ENCODE measurements around the gene CD302. TPM values are rescaled to one million over a fixed set of nuclear protein-coding genes. Genes with fewer than 3 reads are reported as not detected.

CD302 gene, protein sequence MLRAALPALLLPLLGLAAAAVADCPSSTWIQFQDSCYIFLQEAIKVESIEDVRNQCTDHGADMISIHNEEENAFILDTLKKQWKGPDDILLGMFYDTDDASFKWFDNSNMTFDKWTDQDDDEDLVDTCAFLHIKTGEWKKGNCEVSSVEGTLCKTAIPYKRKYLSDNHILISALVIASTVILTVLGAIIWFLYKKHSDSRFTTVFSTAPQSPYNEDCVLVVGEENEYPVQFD
- 3.4 and 3.8 TPM in 2 replicates for total RNA-seq (2013; cell fraction: nucleolus; rRNA removed)
- total RNA-seq (2014; rRNA removed), result 2.9 and 4.0 TPM in 2 replicates
- 3.4 and 3.7 TPM in 2 replicates for total RNA-seq (2014; rRNA removed; fragmentation: Illumina TruSeq; extraction: Trizol)
- 2.1 and 2.2 TPM in 2 replicates for total RNA-seq (2021)
- polyA plus RNA-seq (2011; ENCODE audit: low read depth), result 0.76 TPM
- polyA plus RNA-seq (2011; rRNA removed), result 3.1 and 5.0 TPM in 2 replicates
- 1.2 and 1.4 TPM in 2 replicates for polyA plus RNA-seq (2011; cell fraction: cytosol; rRNA removed)
- 2.1 and 2.5 TPM in 2 replicates for polyA plus RNA-seq (2011; cell fraction: nucleus; rRNA removed)
- polyA plus RNA-seq (2012), result 1.7 and 1.9 TPM in 2 replicates
- 3.2 and 4.0 TPM in 2 replicates for polyA plus RNA-seq (2014; fragmentation: Illumina TruSeq; extraction: Trizol)
- under 1 TPM; 0.48 to 0.64 TPM for polyA plus RNA-seq (2014; fragmentation: Nextera tagmentation; extraction: Ambion mirVana)
- 1.4 and 2.0 TPM in 2 replicates for polyA plus RNA-seq (2014; rRNA removed)
- polyA plus RNA-seq (2016; fragmentation: Nextera tagmentation; extraction: Ambion mirVana), result 1 to 10 TPM in 1 of 2 experiments, under 1 TPM in 1; 0.66 to 1.5 TPM
- polyA minus RNA-seq (2011; rRNA and poly(A)+ RNA removed), result 1.0 and 1.8 TPM in 2 replicates
- polyA minus RNA-seq (2011; cell fraction: cytosol; rRNA and poly(A)+ RNA removed), result 0.40 and 1.0 TPM in 2 replicates
- 1.1 and 1.3 TPM in 2 replicates for polyA minus RNA-seq (2011; cell fraction: nucleus; rRNA and poly(A)+ RNA removed)
- Bru-seq, nascent RNA, result percentile 57 among the genes with signal in this experiment
- percentile 90 among the genes with signal in this experiment for BruChase-seq, experiment 1, labeled RNA remaining after a 6-hour chase
- BruChase-seq, experiment 2, labeled RNA remaining after a 2-hour chase, result percentile 82 among the genes with signal in this experiment
- long read RNA-seq, experiment 1, result 0 reads
- long read RNA-seq, experiment 2, partial matches to known transcripts, result 0 of 1 reads
- long read RNA-seq, experiment 2, other reads (novel, unspliced or antisense), result 0 of 1 reads

DNA sequence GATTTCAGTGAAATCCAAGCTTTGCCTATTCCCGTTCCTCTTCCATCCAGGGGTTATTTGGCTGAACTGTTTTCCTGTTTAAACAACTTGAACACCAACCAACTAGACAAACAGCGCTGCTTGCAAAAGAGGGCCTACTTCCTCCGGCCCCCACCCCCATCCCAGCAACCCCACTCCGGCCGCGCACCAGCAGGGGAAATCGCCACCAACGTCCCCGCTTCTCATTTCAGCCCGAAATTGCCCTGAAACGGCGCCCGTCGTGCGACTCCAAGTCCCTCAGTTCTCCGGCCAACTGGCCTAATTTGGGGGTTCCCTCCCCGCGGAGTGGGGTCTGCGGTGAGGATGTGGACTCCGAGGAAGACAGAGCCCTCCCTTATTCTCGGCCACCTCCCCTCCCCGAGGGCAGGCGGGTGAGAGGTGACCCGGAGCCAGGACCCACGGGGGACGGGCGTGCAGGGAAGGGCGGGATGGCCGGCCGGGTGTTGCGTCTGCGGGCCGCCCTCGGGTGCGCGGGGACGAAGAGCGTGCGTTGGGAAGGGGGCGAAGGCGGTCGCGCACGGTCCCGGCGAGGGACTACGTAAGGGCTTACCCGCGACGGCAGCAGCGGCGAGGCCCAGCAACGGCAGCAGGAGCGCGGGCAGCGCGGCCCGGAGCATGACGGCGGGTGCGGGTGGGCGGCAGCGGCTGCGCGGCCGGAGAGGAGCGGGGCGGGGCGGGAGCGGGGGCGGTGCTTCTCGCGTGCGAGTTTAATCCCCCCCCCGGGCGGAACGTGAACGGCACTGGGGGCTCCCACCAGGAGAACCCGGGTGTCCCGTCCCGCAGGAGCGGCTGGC lies at the start of gene CD302:
Gene CD302, minus strand, starts transcription at position 666 of the 833 bp plus-strand sequence. Its CDS starts 10 bp downstream, at position 656.
- H2AFZ ChIP-seq (ENCODE audit: control insufficient read depth, low read depth, low read length), result peak within 1 kb of the TSS; percentile 83
- no peak for FAIRE-seq
- H3K27me3 ChIP-seq (replicated peaks in 1 of 2; ENCODE audit: control insufficient read depth in 2 of 2, insufficient read depth in 2 of 2, low read length in 1 of 2), result no peaks in the 10 kb centered on the region
- WGBS (ENCODE audit: insufficient coverage, insufficient replicate concordance, low lambda C conversion rate, missing lambda C conversion rate), result 2% methylated on average over 70 of the region's 82 CpGs
- intact Hi-C loops (cut with micrococcal nuclease; ENCODE audit: unreplicated experiment) (loop anchor here (5.0 kb wide), 2 partner anchors 125 to 170 kb away; no protein-coding TSS in a partner anchor), in situ Hi-C loops (cut with MboI) (no loop called here)
- H3K4me1 ChIP-seq (ENCODE audit: control insufficient read depth, insufficient read depth, low read length), result no peaks in the 10 kb centered on the region
- no peaks in the 10 kb centered on the region for H3K79me2 ChIP-seq (ENCODE audit: control insufficient read depth, insufficient read depth, low read length)
- ChIA-PET RAD21 (ENCODE audit: unreplicated experiment) (no interaction called here), POLR2A (no interaction called here), CTCF (interaction anchor here (2.3 kb wide), 1 partner anchor 142 kb away, joined by 6 read pairs; no protein-coding TSS in a partner anchor), SMC1A (ENCODE audit: uncharacterized antibody, unreplicated experiment) (interaction anchor here (1.1 to 3.4 kb wide), 5 partner anchors 68 to 142 kb away, joined by 3 to 13 read pairs (median 3); no protein-coding TSS in a partner anchor)
- BruUV-seq (replicated peaks), result no TSS peak
- peak within 1 kb of the TSS; percentile 77 for H3K4me3 ChIP-seq
- H3K9ac ChIP-seq (ENCODE audit: control insufficient read depth, insufficient read depth, low read length), result peak within 1 kb of the TSS; percentile 59
- no peak within 1 kb of the TSS for H3K27ac ChIP-seq (ENCODE audit: control insufficient read depth, insufficient read depth)
- H3K36me3 ChIP-seq (ENCODE audit: control insufficient read depth in 2 of 2, insufficient read depth in 2 of 2, low read length in 1 of 2), result no peaks in the 10 kb centered on the region
- no peaks in the 10 kb centered on the region for H4K20me1 ChIP-seq (ENCODE audit: control insufficient read depth, insufficient read depth)
- ATAC-seq, result peak; percentile 85
- no peak for DNase-seq (ENCODE audit: low read depth, low spot score)
- peak within 1 kb of the TSS; percentile 88 for H3K4me2 ChIP-seq (ENCODE audit: control insufficient read depth, insufficient read depth)
- no peaks in the 10 kb centered on the region for H3K9me3 ChIP-seq (replicated peaks; ENCODE audit: control insufficient read depth, insufficient read depth, low read length)
- TF ChIP-seq ZBED1 (IDR thresholded peaks at IDR 0.05; ENCODE audit: borderline replicate concordance) (no peak), IRF4 (IDR thresholded peaks at IDR 0.05; ENCODE audit: low read depth, low read length) (no peak), MXI1 (IDR thresholded peaks at IDR 0.05; ENCODE audit: low read depth, low read length) (no peak)
- TF ChIP-seq, protein P1, sequence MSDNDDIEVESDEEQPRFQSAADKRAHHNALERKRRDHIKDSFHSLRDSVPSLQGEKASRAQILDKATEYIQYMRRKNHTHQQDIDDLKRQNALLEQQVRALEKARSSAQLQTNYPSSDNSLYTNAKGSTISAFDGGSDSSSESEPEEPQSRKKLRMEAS (IDR thresholded peaks at IDR 0.05; ENCODE audit: low read depth, low read length), result no peak
- TF ChIP-seq, protein P2, sequence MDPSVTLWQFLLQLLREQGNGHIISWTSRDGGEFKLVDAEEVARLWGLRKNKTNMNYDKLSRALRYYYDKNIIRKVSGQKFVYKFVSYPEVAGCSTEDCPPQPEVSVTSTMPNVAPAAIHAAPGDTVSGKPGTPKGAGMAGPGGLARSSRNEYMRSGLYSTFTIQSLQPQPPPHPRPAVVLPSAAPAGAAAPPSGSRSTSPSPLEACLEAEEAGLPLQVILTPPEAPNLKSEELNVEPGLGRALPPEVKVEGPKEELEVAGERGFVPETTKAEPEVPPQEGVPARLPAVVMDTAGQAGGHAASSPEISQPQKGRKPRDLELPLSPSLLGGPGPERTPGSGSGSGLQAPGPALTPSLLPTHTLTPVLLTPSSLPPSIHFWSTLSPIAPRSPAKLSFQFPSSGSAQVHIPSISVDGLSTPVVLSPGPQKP (IDR thresholded peaks at IDR 0.05; ENCODE audit: low read depth, low read length), result no peak
- TF ChIP-seq, protein P3, sequence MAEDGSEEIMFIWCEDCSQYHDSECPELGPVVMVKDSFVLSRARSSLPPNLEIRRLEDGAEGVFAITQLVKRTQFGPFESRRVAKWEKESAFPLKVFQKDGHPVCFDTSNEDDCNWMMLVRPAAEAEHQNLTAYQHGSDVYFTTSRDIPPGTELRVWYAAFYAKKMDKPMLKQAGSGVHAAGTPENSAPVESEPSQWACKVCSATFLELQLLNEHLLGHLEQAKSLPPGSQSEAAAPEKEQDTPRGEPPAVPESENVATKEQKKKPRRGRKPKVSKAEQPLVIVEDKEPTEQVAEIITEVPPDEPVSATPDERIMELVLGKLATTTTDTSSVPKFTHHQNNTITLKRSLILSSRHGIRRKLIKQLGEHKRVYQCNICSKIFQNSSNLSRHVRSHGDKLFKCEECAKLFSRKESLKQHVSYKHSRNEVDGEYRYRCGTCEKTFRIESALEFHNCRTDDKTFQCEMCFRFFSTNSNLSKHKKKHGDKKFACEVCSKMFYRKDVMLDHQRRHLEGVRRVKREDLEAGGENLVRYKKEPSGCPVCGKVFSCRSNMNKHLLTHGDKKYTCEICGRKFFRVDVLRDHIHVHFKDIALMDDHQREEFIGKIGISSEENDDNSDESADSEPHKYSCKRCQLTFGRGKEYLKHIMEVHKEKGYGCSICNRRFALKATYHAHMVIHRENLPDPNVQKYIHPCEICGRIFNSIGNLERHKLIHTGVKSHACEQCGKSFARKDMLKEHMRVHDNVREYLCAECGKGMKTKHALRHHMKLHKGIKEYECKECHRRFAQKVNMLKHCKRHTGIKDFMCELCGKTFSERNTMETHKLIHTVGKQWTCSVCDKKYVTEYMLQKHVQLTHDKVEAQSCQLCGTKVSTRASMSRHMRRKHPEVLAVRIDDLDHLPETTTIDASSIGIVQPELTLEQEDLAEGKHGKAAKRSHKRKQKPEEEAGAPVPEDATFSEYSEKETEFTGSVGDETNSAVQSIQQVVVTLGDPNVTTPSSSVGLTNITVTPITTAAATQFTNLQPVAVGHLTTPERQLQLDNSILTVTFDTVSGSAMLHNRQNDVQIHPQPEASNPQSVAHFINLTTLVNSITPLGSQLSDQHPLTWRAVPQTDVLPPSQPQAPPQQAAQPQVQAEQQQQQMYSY (CRISPR knock-in tag; IDR thresholded peaks at IDR 0.05), result no peak
- TF ChIP-seq, protein P4, sequence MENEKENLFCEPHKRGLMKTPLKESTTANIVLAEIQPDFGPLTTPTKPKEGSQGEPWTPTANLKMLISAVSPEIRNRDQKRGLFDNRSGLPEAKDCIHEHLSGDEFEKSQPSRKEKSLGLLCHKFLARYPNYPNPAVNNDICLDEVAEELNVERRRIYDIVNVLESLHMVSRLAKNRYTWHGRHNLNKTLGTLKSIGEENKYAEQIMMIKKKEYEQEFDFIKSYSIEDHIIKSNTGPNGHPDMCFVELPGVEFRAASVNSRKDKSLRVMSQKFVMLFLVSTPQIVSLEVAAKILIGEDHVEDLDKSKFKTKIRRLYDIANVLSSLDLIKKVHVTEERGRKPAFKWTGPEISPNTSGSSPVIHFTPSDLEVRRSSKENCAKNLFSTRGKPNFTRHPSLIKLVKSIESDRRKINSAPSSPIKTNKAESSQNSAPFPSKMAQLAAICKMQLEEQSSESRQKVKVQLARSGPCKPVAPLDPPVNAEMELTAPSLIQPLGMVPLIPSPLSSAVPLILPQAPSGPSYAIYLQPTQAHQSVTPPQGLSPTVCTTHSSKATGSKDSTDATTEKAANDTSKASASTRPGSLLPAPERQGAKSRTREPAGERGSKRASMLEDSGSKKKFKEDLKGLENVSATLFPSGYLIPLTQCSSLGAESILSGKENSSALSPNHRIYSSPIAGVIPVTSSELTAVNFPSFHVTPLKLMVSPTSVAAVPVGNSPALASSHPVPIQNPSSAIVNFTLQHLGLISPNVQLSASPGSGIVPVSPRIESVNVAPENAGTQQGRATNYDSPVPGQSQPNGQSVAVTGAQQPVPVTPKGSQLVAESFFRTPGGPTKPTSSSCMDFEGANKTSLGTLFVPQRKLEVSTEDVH (IDR thresholded peaks at IDR 0.05; ENCODE audit: low read depth, partially characterized antibody), result no peak
- TF ChIP-seq, protein P5, sequence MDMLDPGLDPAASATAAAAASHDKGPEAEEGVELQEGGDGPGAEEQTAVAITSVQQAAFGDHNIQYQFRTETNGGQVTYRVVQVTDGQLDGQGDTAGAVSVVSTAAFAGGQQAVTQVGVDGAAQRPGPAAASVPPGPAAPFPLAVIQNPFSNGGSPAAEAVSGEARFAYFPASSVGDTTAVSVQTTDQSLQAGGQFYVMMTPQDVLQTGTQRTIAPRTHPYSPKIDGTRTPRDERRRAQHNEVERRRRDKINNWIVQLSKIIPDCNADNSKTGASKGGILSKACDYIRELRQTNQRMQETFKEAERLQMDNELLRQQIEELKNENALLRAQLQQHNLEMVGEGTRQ (IDR thresholded peaks at IDR 0.05; ENCODE audit: borderline replicate concordance, low read depth, low read length), result no peak
